Measurements from ENCODE around the gene DKK3. TPM values are rescaled to one million over a fixed set of nuclear protein-coding genes. Genes with fewer than 3 reads are reported as not detected.

DKK3 gene
- total RNA-seq (ENCODE audit: low replicate concordance) = 9.9 and 36.3 TPM in 2 replicates
- long read RNA-seq, partial matches to known transcripts = 5 of 6 reads
- long read RNA-seq, other reads (novel, unspliced or antisense) = 1 of 6 reads

DNA sequence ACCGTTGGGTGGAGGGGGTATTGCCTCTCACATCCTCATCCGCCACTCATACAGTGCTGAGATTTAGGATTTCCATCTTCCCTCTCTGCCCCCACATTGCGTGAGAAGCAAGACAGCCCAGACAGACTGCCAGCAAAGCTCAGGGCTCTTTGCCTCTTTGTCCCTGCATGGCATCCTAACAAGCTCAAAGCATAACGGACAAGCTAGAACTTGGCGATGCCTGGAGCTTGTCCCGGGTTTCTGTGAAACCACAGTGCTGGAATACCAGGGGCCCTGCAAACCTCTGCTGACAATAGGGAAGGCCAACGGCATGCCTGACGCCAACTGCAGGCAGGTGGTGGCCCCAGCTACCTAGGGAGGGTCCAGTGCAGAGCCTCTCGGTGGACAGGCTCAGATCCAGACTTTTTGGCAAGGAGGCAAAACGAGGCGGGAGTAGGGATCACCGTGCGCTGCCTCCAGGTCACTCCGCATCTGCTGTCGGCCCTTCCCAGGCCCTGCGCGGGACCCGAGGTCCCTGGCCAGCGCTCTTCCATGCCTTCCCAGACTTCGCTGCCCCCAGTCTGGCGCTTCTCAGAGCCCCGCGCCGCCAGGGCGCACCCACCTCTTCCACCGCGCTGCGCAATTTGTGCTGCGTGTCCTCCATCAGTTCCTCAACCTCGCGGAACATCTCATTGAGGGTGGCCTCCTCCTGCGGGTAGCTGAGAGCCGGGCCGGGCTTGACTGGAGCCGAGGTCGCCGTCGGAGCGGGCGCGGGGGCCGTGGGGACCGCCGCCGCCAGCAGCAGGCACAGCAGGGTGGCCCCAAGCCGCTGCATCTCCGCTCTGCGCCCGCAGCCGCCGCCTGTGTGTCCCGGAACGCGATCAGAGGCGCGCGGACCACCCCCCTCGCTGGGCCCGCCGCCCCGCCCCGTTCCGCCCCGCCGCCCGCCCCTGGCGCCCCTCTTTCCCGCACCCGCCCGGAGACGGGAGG lies at the start of gene DKK3:
DKK3 (minus strand) TSS at position 858 of the 969 bp plus-strand sequence; CDS start at position 814, 44 bp downstream.
- H3K27ac Mint-ChIP-seq = peak within 1 kb of the TSS; percentile 16
- TF ChIP-seq CTCF (conservative IDR thresholded peaks at IDR 0.05) = no peak
- peak within 1 kb of the TSS; percentile 92 for H3K4me3 Mint-ChIP-seq
- H3K9me3 Mint-ChIP-seq = no peaks in the 10 kb centered on the region
- peaks cover 15% of the 10 kb centered on the region for H3K4me1 Mint-ChIP-seq (ENCODE audit: unreplicated experiment)
- no peak for DNase-seq (ENCODE audit: extremely low spot score, unreplicated experiment)
- peaks cover 9% of the 10 kb centered on the region for H3K36me3 Mint-ChIP-seq
- peaks cover 48% of the 10 kb centered on the region for H3K27me3 Mint-ChIP-seq

DNA sequence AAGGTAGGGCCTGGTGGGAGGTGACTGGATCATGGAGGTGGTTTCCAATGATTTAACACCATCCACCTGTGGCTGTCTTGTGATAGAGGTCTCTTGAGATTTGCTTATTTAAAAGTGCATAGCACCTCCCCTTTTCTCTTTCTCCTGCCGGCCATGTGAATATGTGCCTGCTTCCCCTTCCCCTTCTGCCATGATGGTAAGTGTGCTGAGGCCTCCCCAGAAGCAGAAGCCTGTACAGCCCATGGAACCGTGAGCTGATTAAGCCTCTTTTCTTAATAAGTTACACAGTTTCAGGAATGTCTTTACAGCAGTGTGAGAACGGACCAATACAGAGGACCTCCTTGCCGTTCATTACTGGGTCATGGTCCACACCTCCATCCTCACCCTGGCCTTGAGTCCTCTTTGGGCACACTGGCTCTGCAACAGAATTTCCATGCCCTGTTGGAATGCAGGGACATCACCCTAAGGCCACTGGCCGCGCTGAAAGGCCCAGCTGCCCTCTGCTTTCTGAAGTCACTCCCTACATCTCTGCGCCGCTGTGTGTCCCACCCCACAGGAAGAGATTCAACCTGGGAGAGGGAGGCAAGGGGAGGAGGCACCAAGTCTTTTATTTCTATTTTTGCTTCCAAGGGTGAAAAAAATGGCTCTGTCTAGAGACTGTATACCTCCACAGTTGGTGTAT lies 49.0 kb upstream of the DKK3 start:
- Mint-ChIP-seq H3K36me3 (no peaks in the 10 kb centered on the region), H3K27me3 (no peaks in the 10 kb centered on the region), H3K4me3 (no peak overlapping the region), H3K27ac (no peak overlapping the region), H3K9me3 (no peaks in the 10 kb centered on the region), H3K4me1 (ENCODE audit: unreplicated experiment) (no peaks in the 10 kb centered on the region)
- no peak for DNase-seq (ENCODE audit: extremely low spot score, unreplicated experiment)
- no peak for TF ChIP-seq CTCF (conservative IDR thresholded peaks at IDR 0.05)

GRCh38 chr11:12056119-12056518 lies 47.7 kb upstream of the DKK3 start:
- Mint-ChIP-seq H3K36me3 (no peaks in the 10 kb centered on the region), H3K9me3 (no peaks in the 10 kb centered on the region), H3K4me3 (no peak overlapping the region), H3K27me3 (no peaks in the 10 kb centered on the region), H3K27ac (no peak overlapping the region), H3K4me1 (ENCODE audit: unreplicated experiment) (no peaks in the 10 kb centered on the region)
- DNase-seq (ENCODE audit: extremely low spot score, unreplicated experiment) = no peak
- TF ChIP-seq CTCF (conservative IDR thresholded peaks at IDR 0.05) = no peak

- no peak for DNase-seq (ENCODE audit: extremely low spot score, unreplicated experiment)
Observed at GRCh38 chr11:12053606-12054361, 45.4 kb upstream of the DKK3 start.

More at GRCh38 chr11:12053606-12054361, 45.4 kb upstream of the DKK3 start:
- Mint-ChIP-seq H3K4me3 (no peak overlapping the region), H3K36me3 (no peaks in the 10 kb centered on the region), H3K9me3 (no peaks in the 10 kb centered on the region), H3K27me3 (no peaks in the 10 kb centered on the region), H3K27ac (no peak overlapping the region), H3K4me1 (ENCODE audit: unreplicated experiment) (peaks cover 8% of the 10 kb centered on the region)
- no peak for TF ChIP-seq CTCF (conservative IDR thresholded peaks at IDR 0.05)

Data from type B pancreatic cell (in vitro differentiated cells).